H1 (cell line): ENCODE results near the gene RGS9. TPM values are rescaled to one million over a fixed set of nuclear protein-coding genes. Genes with fewer than 3 reads are reported as not detected.

ENCODE experiments used
- CTCF ChIA-PET: fragments of 300-600 bp; sonication (Branson Sonifier 250); formaldehyde crosslinking; loops from one replicate; lab custom pipeline; 2021; ENCODE audit not compliant: partially characterized antibody; lab: Charles Lee
- POLR2A ChIA-PET: fragments of 300-600 bp; sonication (Branson Sonifier 250); formaldehyde crosslinking; loops from one replicate; lab custom pipeline; 2021; ENCODE audit warnings: inconsistent platforms; ENCODE audit not compliant: partially characterized antibody; lab: Charles Lee
- DNase-seq, 2 experiments: peaks; one replicate each; pipeline versions ENCODE4 v3.0.0 to v3.0.0-alpha.2; 2010 to 2022; ENCODE audit warnings: low spot score in 2 of 2, low read depth in 1 of 2, mixed read lengths in 1 of 2
- FAIRE-seq: peaks from 2 replicates; lab custom pipeline; 2011; peaks lifted over from hg19 to GRCh38; lab: Jason Lieb, UNC
- H2AFZ ChIP-seq: 2 replicates; pipeline ENCODE4 v1.8.1; 2012; ENCODE audit warnings: low read length, inconsistent platforms
- H2AK5ac ChIP-seq: 2 replicates; pipeline ENCODE4 v1.6.1; 2013; ENCODE audit warnings: low read depth, low read length
- H2BK120ac ChIP-seq: replicated peaks from 2 replicates; pipeline ENCODE3; 2013; ENCODE audit warnings: low read depth, low read length, inconsistent platforms
- H2BK12ac ChIP-seq: 2 replicates; pipeline ENCODE4 v1.6.1; 2013; ENCODE audit warnings: low read depth, low read length
- H2BK15ac ChIP-seq: 2 replicates; pipeline ENCODE4 v1.6.1; 2013; ENCODE audit warnings: low read length
- H2BK20ac ChIP-seq: 2 replicates; pipeline ENCODE4 v1.6.1; 2013; ENCODE audit warnings: low read length
- H2BK5ac ChIP-seq: 2 replicates; pipeline ENCODE4 v1.6.1; 2013; ENCODE audit warnings: low read depth, low read length
- H3K14ac ChIP-seq: 2 replicates; pipeline ENCODE4 v1.6.1; 2013; ENCODE audit warnings: inconsistent platforms; ENCODE audit not compliant: insufficient read length
- H3K18ac ChIP-seq: 2 replicates; pipeline ENCODE4 v1.6.1; 2013; ENCODE audit warnings: low read length; ENCODE audit errors: extremely low read depth
- H3K23ac ChIP-seq: 2 replicates; pipeline ENCODE4 v1.6.1; 2013; ENCODE audit warnings: inconsistent platforms; ENCODE audit not compliant: insufficient read length
- H3K23me2 ChIP-seq: 2 replicates; pipeline ENCODE4 v1.6.1; 2013; ENCODE audit warnings: low read depth, low read length
- H3K27ac ChIP-seq: 2 replicates; pipeline ENCODE4 v1.6.1; 2011; ENCODE audit warnings: low read depth, low read length, inconsistent platforms
- H3K27me3 ChIP-seq, 4 experiments: replicated peaks in 1 of 4; 1 replicate in 1 of 4; 2 replicates in 3 of 4; pipeline versions ENCODE4 v1.6.1 to v1.8.1; 2011 to 2013; ENCODE audit warnings: low read length in 3 of 4, mild to moderate bottlenecking in 3 of 4, inconsistent platforms in 2 of 4, mixed read lengths in 2 of 4, moderate library complexity in 1 of 4; ENCODE audit not compliant: control insufficient read depth in 3 of 4, insufficient read depth in 3 of 4; ENCODE audit errors: extremely low read depth in 1 of 4
- H3K36me3 ChIP-seq, 4 experiments: 2 replicates each; pipeline versions ENCODE4 v1.6.1 to v1.8.1; 2011 to 2013; ENCODE audit warnings: mild to moderate bottlenecking in 4 of 4, low read length in 3 of 4, moderate library complexity in 2 of 4, control low read depth in 1 of 4, inconsistent platforms in 1 of 4; ENCODE audit not compliant: insufficient read depth in 4 of 4, control insufficient read depth in 2 of 4
- H3K4ac ChIP-seq: replicated peaks from 2 replicates; pipeline ENCODE3; 2013; ENCODE audit warnings: low read length, low read depth, mixed read lengths, inconsistent platforms; ENCODE audit not compliant: insufficient read length
- H3K4me1 ChIP-seq, 4 experiments: replicated peaks in 1 of 4; 1 replicate in 1 of 4; 2 replicates in 3 of 4; pipeline versions ENCODE4 v1.6.1 to v1.8.1; 2011 to 2013; ENCODE audit warnings: low read length in 3 of 4, inconsistent platforms in 2 of 4, mixed read lengths in 1 of 4; ENCODE audit not compliant: insufficient read depth in 4 of 4, control insufficient read depth in 3 of 4
- H3K4me2 ChIP-seq, 2 experiments: 2 replicates each; pipeline versions ENCODE4 v1.6.1 to v1.8.1; 2011 to 2013; ENCODE audit warnings: low read depth in 2 of 2, low read length in 2 of 2, control low read depth in 1 of 2, inconsistent platforms in 1 of 2, mild to moderate bottlenecking in 1 of 2; ENCODE audit not compliant: insufficient read depth in 1 of 2
- H3K4me3 ChIP-seq, 4 experiments: fragments of 200-600, 300-600 bp in 1 of 4; sonication (generic), shearing (Covaris generic), sonication (Bioruptor Twin) in 1 of 4; 2 replicates each; pipeline versions ENCODE4 v1.5.1 to v1.8.1; 2011 to 2016; ENCODE audit warnings: low read length in 4 of 4, low read depth in 3 of 4, control low read depth in 2 of 4, inconsistent platforms in 2 of 4, mild to moderate bottlenecking in 2 of 4, mixed read lengths in 1 of 4, moderate library complexity in 1 of 4; ENCODE audit not compliant: insufficient read depth in 2 of 4; ENCODE audit errors: extremely low read depth in 1 of 4
- H3K56ac ChIP-seq: replicated peaks from 2 replicates; pipeline ENCODE3; 2013; ENCODE audit warnings: low read depth, mild to moderate bottlenecking, mixed read lengths, low read length, inconsistent platforms; ENCODE audit not compliant: insufficient read length
- H3K79me1 ChIP-seq: 2 replicates; pipeline ENCODE4 v1.6.1; 2013; ENCODE audit warnings: low read depth, low read length, control low read depth
- H3K79me2 ChIP-seq, 2 experiments: 2 replicates each; pipeline versions ENCODE4 v1.6.1 to v1.8.1; 2012 to 2013; ENCODE audit warnings: low read length in 2 of 2, mild to moderate bottlenecking in 2 of 2, inconsistent platforms in 1 of 2; ENCODE audit not compliant: insufficient read depth in 2 of 2, control insufficient read depth in 1 of 2
- H3K9ac ChIP-seq, 4 experiments: replicated peaks in 1 of 4; 1 replicate in 1 of 4; 2 replicates in 3 of 4; pipeline versions ENCODE4 v1.6.1 to v1.8.1; 2011 to 2013; ENCODE audit warnings: low read depth in 3 of 4, low read length in 3 of 4, control low read depth in 2 of 4, mild to moderate bottlenecking in 2 of 4, moderate library complexity in 2 of 4, inconsistent platforms in 1 of 4; ENCODE audit errors: extremely low read depth in 1 of 4
- H3K9me3 ChIP-seq, 2 experiments: 2 replicates each; pipeline versions ENCODE4 v1.6.1 to v1.8.1; 2012 to 2013; ENCODE audit warnings: mild to moderate bottlenecking in 2 of 2, moderate library complexity in 2 of 2, control low read depth in 1 of 2, inconsistent platforms in 1 of 2, low read depth in 1 of 2, low read length in 1 of 2, mixed read lengths in 1 of 2; ENCODE audit not compliant: insufficient read depth in 2 of 2
- H4K20me1 ChIP-seq, 2 experiments: replicated peaks in 1 of 2; 2 replicates each; pipeline versions ENCODE3 to v1.8.1; 2011 to 2013; ENCODE audit warnings: inconsistent platforms in 2 of 2, low read length in 2 of 2, mild to moderate bottlenecking in 1 of 2; ENCODE audit not compliant: insufficient read depth in 2 of 2, control insufficient read depth in 1 of 2
- H4K5ac ChIP-seq: 2 replicates; pipeline ENCODE4 v1.6.1; 2013; ENCODE audit warnings: low read length, low read depth, mixed read lengths, inconsistent platforms; ENCODE audit not compliant: insufficient read length
- H4K8ac ChIP-seq: 2 replicates; pipeline ENCODE4 v1.8.0; 2013; ENCODE audit warnings: mild to moderate bottlenecking, moderate library complexity, low read length, inconsistent platforms; ENCODE audit not compliant: insufficient read depth; ENCODE audit errors: extremely low read depth
- H4K91ac ChIP-seq: replicated peaks from 2 replicates; pipeline ENCODE3; 2013; ENCODE audit warnings: low read length, mixed read lengths, inconsistent platforms; ENCODE audit not compliant: insufficient read length
- CTBP2 ChIP-seq: IDR thresholded peaks from 2 replicates; pipeline ENCODE4 v1.7.0; 2011; ENCODE audit warnings: borderline replicate concordance, mild to moderate bottlenecking, moderate library complexity, mixed read lengths, low read length; ENCODE audit not compliant: insufficient read depth, insufficient read length
- GTF2F1 ChIP-seq: IDR thresholded peaks from 2 replicates; pipeline ENCODE4 v1.6.1; 2012; ENCODE audit warnings: low read depth, low read length, improper control_type of control experiment, borderline replicate concordance
- SP1 ChIP-seq: IDR thresholded peaks from 2 replicates; pipeline ENCODE4 v1.6.1; 2011; ENCODE audit warnings: low read depth, low read length
- SUZ12 ChIP-seq: fragments of 200-600 bp; sonication (generic); IDR thresholded peaks from 2 replicates; pipeline ENCODE4 v1.6.1; 2012; ENCODE audit warnings: mild to moderate bottlenecking, inconsistent platforms, low read length, moderate library complexity, mixed read lengths
- TAF1 ChIP-seq: IDR thresholded peaks from 2 replicates; pipeline ENCODE4 v1.6.1; 2011; ENCODE audit warnings: mild to moderate bottlenecking, low read depth, low read length
- WGBS, 2 experiments: shearing (Covaris generic) in 1 of 2; methylation state at CpG; one replicate each; pipeline versions ENCODE4 v1.1.6 to v1.1.7; 2013 to 2015; ENCODE audit warnings: low lambda C conversion rate in 2 of 2, mixed read lengths in 2 of 2, inconsistent platforms in 1 of 2, low coverage in 1 of 2, missing lambda C conversion rate in 1 of 2; ENCODE audit not compliant: insufficient replicate concordance in 2 of 2, insufficient coverage in 1 of 2, insufficient read length in 1 of 2; ENCODE audit errors: extremely low coverage in 1 of 2, missing lambda C conversion rate in 1 of 2; 5-methylcytosine and 5-hydroxymethylcytosine counted together
- polyA plus RNA-seq, 7 experiments: library from polyadenylated mRNA; depleted of rRNA in 3 of 7; stranded (reverse) in 5 of 7; unstranded in 2 of 7; fragments of >200 nt in 5 of 7; fragments of 200-250 nt in 2 of 7; gene quantifications; 1 replicate in 5 of 7; 2 replicates in 1 of 7; 4 replicates in 1 of 7; pipeline versions ENCODE4 v1.2.1 to v1.2.3, GENCODE V29; 2011 to 2013; ENCODE audit warnings: missing spikeins in 2 of 7, mixed read lengths in 2 of 7
- total RNA-seq: library from RNA; stranded (reverse); fragmentation: NEBNext Ultra II Directional; extraction: Animal tissue kit (Norgen Biotek cat#: 25700); gene quantifications from 2 replicates; pipeline ENCODE4 v1.2.1, GENCODE V29; 2021
- TF ChIP-seq, protein P1 (sequence below), 3 experiments: IDR thresholded peaks; 1 replicate in 2 of 3; 2 replicates in 1 of 3; pipeline versions ENCODE4 v1.5.1 to v1.6.1; 2011; ENCODE audit warnings: low read length in 3 of 3, mild to moderate bottlenecking in 3 of 3, inconsistent platforms in 2 of 3, low read depth in 1 of 3, moderate library complexity in 1 of 3; ENCODE audit not compliant: insufficient read depth in 1 of 3; ENCODE audit errors: control extremely low read depth in 1 of 3

The RGS9 gene
- total and polyA plus RNA-seq, 2 of the 8 experiments (the other 6 are each of a cell fraction or from before 2014, with no cell fraction given): 8.9 to 20.5 TPM

DNA sequence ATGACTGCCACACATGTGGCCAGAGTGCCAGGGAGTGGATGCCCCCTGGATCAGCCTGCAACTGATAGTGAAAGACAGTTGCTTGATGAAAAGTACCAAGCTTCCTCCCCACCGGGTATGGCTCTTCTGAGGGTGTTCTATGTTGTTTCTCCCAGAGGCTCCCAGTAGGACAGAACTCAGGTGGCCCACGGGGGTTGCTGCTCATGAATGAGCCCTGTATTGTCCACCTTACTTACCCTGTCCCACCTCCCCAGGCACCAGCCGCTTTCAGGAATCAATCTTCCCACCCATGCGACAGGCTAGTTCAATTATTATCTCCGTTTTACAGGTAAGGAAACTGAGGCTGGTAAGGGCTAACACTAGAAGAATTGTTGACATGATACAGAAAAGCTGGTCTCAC is 34.9 kb upstream of the RGS9 start:
- Histone ChIP-seq H4K5ac (no peak overlapping the region), H2BK12ac (no peak overlapping the region), H3K9ac (no peak overlapping the region), H2BK5ac (no peak overlapping the region), H3K56ac (no peak overlapping the region), H3K27me3 (no peaks in the 10 kb centered on the region), H3K23me2 (peaks cover 8% of the 10 kb centered on the region; the same call in 1 of the 2 replicates), H2BK120ac (no peak overlapping the region), H3K4me2 (no peak overlapping the region; a peak in 1 of 4 replicates), H4K20me1 (peaks cover 0 to 1% of the 10 kb centered on the region in 2 experiments), H3K4me3 (no peak overlapping the region), H3K14ac (no peak overlapping the region), H3K4ac (no peak overlapping the region), H3K23ac (no peak overlapping the region), H3K18ac (no peak overlapping the region), H4K8ac (no peak overlapping the region), H3K36me3 (no peaks in the 10 kb centered on the region), H3K4me1 (peaks cover 0 to 6% (median 3%) of the 10 kb centered on the region in 4 experiments; a peak in 2 of 7 replicates), H3K79me1 (no peaks in the 10 kb centered on the region), H3K27ac (no peak overlapping the region), H4K91ac (no peak overlapping the region), H2BK20ac (no peak overlapping the region), H3K9me3 (no peaks in the 10 kb centered on the region), H2AFZ (no peak overlapping the region), H2BK15ac (no peak overlapping the region), H2AK5ac (no peak overlapping the region), H3K79me2 (no peaks in the 10 kb centered on the region)
- FAIRE-seq (no peak), DNase-seq (no peak)
- ChIA-PET POLR2A (interaction anchor here (1.2 kb wide), 1 partner anchor 19 kb away, joined by 3 read pairs; no protein-coding TSS in a partner anchor), CTCF (interaction anchor here (0.6 to 8.1 kb wide), 6 partner anchors 7 to 95 kb away, joined by 3 to 64 read pairs (median 6); no protein-coding TSS in a partner anchor)
- TF ChIP-seq SP1: no peak
- TF ChIP-seq, protein P1, sequence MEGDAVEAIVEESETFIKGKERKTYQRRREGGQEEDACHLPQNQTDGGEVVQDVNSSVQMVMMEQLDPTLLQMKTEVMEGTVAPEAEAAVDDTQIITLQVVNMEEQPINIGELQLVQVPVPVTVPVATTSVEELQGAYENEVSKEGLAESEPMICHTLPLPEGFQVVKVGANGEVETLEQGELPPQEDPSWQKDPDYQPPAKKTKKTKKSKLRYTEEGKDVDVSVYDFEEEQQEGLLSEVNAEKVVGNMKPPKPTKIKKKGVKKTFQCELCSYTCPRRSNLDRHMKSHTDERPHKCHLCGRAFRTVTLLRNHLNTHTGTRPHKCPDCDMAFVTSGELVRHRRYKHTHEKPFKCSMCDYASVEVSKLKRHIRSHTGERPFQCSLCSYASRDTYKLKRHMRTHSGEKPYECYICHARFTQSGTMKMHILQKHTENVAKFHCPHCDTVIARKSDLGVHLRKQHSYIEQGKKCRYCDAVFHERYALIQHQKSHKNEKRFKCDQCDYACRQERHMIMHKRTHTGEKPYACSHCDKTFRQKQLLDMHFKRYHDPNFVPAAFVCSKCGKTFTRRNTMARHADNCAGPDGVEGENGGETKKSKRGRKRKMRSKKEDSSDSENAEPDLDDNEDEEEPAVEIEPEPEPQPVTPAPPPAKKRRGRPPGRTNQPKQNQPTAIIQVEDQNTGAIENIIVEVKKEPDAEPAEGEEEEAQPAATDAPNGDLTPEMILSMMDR (IDR thresholded peaks at IDR 0.05; ENCODE audit: control extremely low read depth in 1 of 3, insufficient read depth in 1 of 3, low read depth in 1 of 3, low read length in 3 of 3): no peak
- no peak for TF ChIP-seq GTF2F1
- no peak for TF ChIP-seq SUZ12
- TF ChIP-seq CTBP2: no peak
- no peak for TF ChIP-seq TAF1
- WGBS, 2 experiments: 91% methylated on average over 5 of the region's 5 CpGs; no CpG with 5 or more reads in 1 of the 2 experiments
